ENCODE measurements around the gene NACC1.

The NACC1 gene

DNA sequence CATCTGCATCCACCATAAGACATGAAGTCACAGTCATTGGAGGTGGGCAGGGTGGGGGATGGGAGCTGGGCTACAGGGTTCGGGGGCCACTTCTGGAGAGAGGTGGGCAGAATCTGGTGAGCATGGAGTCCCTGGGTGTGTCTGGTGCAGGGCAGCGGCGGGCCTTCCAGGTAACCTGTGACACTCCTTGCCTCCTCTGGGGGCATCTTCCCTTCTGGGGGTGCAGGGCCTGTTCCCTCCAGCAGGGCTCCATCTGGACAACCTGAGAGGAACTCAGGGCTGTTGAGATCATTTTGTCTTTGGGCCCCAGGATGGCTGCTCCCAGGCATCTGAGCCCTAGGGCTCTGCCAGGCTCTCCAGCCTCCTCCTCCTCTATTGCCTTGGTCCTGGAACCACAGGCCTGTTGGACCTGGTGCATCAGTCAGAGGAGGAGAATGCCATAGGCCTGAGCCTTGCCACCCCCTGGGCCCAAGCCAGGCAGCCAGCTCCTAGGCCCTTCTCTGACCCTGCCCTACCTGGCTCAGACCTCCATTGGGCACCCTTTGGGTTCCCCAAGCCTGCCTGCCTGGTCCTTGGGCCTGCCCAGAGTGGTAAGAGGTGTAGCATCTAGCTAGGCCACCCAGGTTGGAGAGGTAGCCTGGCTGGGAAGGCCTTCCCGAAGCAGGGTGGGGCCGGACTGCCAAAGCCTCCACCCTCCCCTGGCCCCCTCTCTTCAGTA is 28.8 kb upstream of the NACC1 start:
- DNase-seq: peak; percentile 68

DNA sequence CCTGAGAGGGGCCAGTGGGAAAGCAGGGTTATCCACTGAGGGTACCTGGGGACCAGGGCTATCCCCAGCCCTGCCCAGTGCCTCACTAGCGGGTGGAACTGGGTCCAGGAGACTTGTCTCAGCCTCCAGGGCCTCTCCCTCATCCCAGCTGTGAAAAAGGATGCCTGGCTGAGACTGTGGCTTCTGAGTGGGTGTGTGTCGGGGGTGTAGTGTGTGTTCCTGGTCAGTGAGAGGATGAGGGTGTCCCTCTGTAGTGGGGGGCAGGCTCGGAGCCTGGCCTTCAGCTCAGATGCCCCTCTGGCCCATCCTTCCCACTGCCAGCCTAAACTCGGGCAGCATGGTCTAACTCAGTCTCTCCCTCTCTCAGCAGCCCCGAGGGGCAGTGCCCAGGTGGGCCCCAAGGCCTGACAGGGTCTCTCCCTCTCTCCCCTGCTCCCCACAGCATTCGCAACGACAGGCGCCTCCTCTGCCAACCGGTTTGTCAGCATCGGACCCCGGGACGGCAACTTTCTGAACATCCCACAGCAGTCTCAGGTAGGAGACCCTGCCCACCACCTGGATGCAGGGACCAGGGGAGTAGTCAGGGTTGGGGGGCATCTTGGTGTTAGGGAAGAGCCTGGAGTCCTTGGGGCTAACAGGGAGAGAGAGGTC is 28.1 kb upstream of the NACC1 start:
- no peak for DNase-seq

DNA sequence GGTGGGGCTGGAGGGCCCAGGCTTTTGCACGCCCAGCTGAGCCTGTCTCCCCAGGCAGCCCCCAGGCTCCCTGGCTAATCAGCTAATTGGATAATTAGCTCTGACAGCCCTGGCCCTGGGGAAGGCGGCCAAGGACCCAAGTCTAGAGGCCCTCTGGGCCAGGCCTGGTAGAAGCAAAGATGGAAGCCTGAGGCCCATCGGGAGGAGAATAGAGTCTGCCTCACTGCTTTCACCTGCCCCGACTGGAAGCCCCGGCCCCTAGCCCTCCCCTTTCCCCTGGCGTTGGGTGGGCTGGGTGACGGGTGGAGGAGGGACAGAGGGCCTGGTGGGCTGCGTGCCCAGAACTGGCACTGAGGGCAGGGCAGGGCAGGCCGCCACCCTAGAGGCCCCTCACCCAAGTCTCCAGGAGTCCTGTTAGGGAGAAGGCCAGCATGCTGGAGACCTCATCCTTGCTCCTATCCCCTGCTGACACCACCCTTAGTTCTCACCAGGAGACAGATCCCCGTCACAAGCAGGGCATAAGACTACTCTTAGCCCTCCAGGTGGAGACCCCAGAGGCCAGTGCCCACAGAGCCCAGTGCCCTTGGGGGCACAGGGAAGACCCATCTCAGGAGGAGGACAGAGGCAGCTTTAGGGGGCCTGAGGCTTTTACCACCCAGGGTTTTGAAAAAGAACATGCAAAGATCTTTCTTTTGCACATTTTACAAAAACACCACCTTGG is 27.4 kb upstream of the NACC1 start:
- peak; percentile 97 for DNase-seq

DNA sequence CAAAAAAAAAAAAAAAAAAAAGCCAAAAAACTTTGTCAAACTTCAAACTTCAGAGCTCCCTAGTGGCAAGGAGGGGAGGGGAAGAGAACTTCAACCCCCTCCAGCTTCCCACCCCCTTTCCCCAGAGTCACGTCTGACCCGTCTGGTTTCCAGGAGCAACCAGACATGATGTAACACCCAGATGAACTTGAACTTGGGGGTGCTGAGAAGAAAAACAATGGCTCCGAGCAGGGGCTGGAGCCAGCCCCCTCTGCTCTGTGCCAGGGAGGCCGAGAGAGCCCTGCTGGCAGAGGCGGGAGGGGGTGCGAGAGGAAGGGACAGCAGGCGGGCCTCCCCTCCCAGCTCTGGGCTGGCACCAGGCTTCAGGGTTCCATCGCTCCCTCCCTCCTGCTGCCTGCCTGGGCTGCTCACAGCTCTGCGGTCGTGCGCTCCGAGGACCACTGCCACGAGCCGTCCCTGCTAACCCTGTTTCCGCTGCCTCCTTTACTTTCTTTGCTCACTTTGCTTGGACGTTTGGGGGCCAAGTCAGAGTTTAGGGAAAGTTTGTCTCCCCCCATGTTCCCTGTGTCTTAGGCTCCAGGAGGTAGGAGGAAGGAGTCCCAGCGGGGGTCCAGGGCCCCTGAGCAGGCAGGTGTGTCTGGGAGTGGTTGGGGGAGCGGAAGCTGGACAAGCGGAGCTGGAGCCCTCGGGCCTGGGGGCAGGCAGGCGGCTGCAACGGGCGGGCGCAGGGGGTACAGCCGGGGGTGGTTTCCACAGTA is 26.5 kb upstream of the NACC1 start:
- DNase-seq: peak; percentile 38

DNA sequence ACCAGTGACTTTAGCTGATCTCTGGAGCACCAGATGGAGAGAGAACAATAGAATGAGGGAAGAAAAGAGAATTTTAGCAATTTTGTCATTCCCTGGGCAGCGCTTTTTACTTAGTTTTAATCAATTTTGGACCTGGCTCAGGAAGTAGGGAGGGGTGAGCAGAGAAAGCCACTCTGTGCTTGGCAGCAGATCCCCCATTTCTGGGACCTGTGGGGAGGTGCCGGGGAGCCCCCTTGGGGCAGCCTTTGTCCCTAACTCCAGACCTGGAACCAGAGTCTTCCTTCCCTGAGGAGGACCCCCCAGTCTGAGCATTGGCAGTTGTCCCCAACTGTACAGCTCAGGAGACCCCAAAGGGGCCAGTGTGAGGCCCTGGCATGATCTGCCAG is 25.9 kb upstream of the NACC1 start:
- no peak for DNase-seq

DNA sequence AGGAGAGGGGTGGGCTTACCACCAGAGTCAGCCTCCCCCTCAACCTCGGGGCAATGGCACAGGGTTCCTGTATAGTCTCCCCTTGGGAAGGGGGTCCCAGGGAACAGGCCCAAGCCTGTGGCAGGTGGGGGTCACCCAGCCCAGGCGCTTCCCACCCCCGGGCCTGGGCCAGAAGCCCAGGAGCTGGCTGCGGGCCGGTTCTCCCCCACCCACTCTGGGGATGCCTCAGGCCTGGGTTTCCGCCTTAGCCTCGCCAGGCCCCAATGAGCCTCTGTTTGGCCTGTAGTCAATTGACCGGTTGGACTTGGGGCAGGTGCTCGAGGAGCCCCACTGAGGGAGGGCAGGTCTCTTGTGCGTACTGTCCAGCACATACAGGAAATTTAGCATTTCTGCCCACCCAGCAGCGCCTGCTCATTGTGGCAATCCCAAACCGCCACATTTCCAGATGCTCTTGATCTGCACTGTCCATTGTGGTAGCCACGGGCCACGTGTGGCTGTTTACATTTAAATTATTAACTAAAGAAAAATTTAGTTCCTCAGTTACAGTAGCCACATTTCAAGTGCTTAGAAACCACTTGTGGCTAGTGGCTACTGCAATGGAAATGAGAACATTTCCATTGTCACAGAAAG is 25.3 kb upstream of the NACC1 start:
- no peak for DNase-seq

DNA sequence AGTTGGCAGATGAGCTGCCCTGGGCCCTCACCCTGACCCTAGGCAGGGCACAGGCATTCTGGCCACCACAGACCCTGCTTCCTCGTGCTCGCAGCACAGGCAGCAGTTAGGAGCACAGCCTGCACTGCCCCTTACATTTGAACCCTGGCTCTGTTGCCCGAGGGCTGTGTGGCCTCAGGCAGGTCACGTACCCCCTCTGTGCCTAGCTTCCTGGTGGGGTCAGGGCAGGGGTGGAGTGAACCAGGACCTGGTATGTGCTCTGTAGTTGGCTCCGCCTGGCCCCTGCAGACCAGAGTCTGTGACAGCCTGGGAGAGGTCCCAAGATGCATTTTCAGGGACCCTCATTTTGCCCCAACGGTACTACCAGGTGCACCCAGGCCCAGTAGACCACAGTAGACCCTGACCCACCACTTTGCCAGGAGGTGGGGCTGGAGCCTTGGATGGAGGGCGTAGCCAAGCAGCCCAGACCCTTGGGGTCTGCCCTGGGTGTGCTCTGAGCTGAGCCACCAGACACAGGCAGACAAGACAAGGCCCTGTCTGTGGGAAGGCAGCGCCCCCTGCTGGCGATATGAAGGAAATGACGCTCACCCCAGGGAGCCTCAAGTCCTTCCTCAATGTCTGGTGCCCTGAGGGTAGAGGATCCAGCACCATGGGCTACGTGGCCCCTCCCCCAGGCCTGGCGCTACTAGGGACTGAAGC is 24.5 kb upstream of the NACC1 start:
- peak; percentile 97 for DNase-seq

DNA sequence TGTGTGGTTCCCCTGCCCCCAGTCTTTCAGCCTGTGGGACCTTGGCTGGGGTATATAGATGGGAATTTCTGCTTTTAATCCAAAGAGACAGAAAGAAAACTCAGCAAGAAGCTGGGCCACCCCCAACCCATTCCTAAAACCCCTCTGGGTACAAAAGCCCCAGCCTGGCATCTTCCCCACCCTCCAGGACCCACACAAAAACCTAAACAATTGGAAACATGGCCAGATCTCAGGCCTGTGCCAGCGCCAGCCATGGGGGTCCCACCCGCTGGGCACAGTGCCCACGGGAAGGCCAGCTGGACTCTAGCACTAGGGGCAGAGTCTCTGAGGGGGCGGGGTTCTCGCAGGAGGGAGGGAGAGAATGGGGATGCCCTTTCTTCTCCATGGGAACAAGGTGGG is 24.0 kb upstream of the NACC1 start:
- no peak for DNase-seq

DNA sequence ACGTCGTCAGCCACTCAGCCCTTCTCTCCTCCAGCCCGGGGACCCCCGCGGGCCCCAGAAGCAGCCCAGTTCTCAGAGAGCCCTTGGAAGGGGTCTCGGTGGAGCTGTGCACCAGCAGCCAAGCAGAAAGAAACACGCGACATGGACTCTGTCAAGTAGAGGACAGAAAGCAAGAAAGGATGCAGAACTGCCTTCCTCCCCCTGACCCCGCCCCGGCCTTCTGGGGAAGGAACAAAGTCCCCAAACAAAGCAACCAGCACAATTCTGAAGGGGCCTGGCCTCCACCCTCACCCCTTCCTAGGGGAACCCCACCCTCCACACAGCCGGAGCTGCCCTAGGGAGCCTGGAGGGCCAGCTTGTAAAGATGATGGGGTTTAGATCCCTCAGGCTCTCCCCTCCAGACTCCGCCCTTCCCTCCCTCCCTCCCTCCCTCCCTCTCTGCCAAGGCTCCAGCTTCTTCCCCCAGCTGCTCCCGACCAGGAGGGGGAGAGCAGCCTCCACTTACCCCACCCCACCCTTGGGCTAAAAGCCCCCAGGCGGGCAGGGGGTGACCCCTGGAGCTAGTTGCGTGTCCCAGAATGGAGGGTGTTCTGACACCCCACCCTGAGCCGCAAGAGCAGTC is 23.2 kb upstream of the NACC1 start:
- DNase-seq: peak; percentile 83

DNA sequence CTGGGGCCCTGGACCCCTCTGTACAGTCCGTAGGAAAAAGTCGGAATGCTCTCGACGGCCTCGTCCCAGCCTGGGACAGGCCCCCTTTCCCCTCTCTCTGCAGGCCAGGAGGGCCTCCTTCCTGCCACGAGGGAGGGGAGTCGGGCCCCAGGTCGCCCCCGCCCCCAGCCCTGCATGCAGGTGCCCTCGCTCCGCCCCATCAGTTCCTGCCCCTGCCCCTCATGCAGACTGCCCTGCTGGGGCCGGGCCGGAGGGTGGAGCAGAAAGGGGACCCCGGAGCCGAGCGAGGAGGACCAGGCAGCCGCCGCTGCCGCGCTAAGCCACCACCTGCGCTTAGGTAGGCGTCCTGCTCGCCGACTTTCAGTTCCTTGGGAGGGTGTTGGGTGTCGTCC is 22.7 kb upstream of the NACC1 start:
- peak; percentile 45 for DNase-seq

DNA sequence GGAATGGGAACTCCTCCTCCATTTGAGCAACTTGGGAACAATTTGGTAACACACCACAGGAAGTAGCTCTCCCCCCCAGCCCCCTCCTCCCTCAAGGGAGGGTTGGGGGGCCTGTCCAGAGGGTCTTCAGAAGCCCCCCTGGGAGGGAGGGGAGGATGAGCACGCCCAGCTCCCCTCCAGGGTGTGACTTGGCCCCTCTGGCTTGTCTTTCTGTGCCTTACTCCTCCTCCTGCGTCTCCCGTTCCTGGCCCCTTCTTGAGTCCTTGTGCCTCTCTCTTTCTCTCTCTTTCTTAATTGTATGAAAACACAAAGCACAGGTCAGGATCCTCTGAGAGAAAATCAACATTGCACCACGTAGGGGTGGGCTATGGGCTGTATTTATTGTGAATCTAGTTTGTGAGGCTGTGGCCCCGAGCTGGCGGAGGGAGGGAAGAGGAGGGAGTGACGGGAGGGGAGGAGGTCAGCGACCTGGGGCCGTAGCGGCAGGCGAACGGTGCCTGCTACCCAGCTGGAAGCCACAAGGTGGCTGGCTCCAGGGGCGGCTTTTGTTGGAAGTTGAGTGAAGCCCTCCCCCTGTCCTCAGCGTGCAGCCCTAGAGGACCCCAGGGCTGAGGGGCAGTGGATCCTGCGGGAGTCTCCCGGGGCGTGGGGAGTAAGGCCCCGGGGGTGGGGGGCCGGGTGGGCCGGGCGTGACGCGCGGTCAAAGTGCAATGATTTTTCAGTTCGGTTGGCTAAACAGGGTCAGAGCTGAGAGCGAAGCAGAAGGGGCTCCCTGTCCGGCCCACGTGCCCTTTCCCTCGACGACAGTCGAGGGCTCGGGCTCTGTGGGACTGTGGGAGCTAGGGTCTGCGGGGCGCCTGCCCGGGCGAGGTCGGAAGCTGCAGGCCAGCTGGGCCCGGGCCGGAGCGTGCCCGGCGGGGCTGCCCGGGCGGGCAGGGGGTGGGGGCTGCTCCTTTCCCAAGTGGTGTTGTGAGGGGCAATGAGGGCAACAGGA is 21.8 kb upstream of the NACC1 start:
- peak; percentile 75 for DNase-seq

DNA sequence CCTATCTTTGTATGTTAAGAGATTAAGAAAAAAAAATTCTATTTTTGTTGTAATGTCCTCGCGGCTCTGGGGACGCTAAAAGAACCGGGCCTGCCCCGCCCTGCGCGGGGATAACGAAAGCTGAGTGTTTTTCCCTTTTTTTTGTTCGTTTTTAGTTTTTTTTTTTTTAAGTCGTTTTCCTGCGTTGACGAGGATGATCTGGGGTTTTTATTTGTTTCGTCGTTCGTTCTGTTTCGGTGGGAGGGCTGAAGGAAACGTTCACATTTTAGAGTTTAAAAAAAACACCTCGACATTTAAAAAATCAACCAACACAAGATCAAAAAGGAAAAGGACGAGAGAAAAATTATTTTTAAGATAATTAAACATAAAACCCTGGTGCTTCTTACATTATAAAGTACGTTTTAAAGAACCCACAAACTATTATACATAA is 21.0 kb upstream of the NACC1 start:
- DNase-seq: no peak

DNA sequence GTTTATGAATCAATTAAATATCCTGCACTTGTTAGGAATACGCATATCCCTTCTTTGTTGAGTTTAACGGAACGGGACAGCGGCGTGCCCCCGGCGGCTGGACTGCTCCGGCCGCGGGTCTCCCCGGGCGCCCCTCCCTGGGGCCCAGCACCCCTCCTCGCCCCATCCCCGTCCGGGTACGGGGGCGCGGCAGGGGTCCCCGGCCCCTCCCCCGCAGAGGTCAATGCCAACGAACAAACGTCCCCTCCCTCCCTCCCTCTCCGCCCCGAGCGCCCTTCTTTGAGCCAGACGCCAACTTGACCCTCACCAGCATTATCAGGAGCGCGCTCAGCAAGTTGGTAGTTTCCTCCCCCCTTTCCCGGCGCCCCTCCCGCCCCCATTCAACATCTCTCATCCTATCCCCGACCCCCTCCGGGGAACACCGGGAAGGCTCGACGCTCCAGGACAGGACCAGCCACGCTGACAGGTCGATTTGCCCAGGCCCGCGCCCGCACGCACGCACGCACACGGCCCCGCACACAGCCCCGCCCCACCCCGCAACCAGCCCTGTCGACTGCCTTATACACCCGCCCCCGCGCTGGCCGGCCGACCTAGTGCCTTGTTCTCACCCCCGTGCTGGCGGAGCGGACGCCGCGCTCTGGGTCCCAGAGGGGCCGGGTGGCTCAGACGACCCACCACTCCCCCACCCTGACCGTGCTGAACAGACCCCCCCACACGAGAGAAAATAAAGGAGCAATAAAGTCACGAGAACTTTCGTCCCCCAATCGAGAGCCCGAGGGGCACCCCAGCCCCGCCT is 20.4 kb upstream of the NACC1 start:
- DNase-seq: no peak

DNA sequence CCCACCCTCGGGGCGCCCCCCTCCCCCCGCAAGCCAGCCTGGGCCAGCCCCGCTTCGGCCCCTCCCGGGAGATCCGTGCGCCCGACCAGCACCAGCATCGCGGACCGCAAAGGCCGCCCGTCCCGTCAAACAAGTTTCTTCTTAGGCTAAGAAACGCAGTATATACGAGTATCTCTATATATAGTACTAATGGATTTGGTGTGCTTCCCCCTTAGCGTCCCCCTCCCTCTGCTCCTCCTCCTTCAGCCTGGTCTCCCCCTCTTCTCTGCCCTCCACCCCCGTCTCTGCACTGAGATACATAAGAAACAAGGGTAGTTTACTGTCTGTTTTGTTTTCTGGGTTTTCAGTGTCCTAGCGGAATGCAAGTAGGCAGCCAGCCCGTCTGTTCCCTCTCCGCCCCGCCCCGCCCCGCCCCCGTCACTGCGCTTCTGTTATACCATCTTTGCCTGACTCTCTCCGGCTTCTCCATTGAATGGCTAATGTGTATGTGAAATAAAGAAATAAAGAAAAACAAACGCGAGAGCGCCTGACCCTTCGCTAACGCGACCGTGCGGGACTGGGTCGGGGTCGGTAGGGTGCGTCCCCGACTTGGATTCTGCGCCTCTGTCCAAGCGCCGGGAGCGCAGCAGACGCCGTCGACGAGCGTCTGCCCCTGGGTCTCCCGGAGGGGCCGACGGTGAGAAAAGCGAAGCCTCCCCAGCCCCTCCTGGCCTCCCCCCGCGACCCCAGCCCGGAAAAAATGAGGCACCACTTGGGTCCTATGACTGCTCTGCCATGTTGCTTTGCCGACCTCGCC is 19.6 kb upstream of the NACC1 start:
- DNase-seq: peak; percentile 48

DNA sequence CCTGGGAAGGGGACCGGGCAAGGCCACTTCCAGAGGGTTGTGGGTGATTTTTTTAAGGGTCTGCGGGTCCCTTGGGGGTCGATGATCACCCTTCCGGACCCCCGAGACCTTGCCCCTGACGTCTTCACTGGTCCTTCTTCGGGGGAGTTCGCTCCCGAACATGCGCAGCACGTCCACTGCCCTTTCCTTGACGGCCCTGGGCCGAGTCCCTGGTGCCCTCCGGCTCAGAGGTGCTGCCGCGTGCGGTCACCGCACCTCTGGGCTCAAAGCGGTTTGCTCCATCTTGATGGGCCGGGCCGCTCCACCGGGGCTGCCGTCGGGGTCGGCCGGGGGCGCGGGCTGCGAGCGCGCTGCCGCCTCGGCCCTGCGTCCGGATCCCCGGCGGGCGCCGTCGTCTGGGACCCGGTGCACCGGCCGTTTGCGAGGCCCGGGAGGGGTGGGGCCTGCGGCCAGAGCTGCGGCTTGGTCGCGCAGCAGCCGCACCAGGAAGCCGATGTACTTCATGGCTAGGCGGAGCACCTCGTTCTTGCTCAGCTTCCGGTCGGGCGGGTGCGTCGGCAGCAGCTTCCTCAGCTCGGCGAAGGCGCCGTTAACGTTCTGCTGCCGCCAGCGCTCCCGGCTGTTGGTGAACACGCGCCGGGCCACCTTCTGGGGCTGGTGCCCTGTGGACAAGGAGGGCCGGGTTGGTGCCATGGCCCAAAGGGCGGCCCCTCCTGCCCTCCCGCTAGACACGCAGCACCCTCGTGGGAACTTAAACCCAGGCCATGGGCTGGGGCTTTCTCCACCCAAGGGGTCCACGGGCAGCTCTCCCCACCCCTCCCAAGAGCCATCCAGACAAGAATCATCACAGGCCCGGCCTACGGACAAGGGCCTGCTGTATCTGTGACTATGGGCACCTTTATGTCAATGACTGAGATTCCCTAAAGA is 18.7 kb upstream of the NACC1 start:
- DNase-seq: peak; percentile 37

DNA sequence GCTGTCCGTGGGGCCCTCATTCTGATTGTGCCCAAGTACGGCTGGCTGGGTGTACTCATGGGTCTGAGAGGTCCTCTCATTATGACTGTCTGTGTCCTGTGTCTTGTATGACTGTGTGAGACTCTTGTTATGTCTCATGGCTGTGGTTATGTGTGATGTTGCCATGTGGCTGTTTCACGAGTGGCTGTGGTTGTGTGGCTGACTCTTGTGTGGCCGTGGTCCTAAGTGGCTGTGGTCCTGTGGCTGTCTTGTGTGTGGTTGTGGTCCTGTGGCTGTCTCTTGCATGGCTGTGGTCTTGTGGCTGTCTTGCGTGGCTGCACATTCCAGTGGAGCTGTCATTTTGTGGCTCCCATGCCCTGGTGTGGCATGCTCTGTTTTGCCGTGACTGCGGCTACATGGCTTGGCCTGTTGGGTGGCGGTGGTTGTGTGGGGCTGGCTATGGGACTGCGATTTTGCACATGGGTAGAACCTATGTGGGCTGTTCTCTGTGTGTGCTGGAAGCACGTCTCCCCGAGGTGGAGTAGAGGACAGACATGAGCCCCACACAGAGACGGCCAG is 18.0 kb upstream of the NACC1 start:
- DNase-seq: no peak
